Measurements from ENCODE around the gene SLC1A3. TPM values are rescaled to one million over a fixed set of nuclear protein-coding genes. Genes with fewer than 3 reads are reported as not detected.

The SLC1A3 gene
- total and polyA plus RNA-seq, 10 of the 15 experiments (the other 5 are each of a cell fraction or from before 2014, with no cell fraction given): 0.23 to 4.4 (median 3.3) TPM

- SMC1A ChIA-PET (ENCODE audit: uncharacterized antibody, unreplicated experiment): interaction anchor here (0.6 kb wide), 1 partner anchor 26 kb away, joined by 3 read pairs; no protein-coding TSS in a partner anchor
- no peak for FAIRE-seq
Observed at GRCh38 chr5:36637516-36637915, 31.1 kb downstream of the SLC1A3 start.

More at GRCh38 chr5:36637516-36637915, 31.1 kb downstream of the SLC1A3 start:
- H3K27me3 ChIP-seq (replicated peaks in 1 of 2; ENCODE audit: control insufficient read depth in 2 of 2, insufficient read depth in 2 of 2, low read length in 1 of 2): no peaks in the 10 kb centered on the region; a peak in 2 of 4 replicates
- CTCF ChIA-PET: no interaction called here
- ATAC-seq: no peak
- BruUV-seq (replicated peaks): no TSS peak
- no peak overlapping the region for H3K27ac ChIP-seq (ENCODE audit: control insufficient read depth, insufficient read depth)
- DNase-seq (ENCODE audit: low read depth, low spot score): no peak
- H3K9ac ChIP-seq (ENCODE audit: control insufficient read depth, insufficient read depth, low read length): no peak overlapping the region
- H4K20me1 ChIP-seq (ENCODE audit: control insufficient read depth, insufficient read depth): no peaks in the 10 kb centered on the region
- no peaks in the 10 kb centered on the region for H3K79me2 ChIP-seq (ENCODE audit: control insufficient read depth, insufficient read depth, low read length)
- no peaks in the 10 kb centered on the region for H3K36me3 ChIP-seq (ENCODE audit: control insufficient read depth in 2 of 2, insufficient read depth in 2 of 2, low read length in 1 of 2)
- no peaks in the 10 kb centered on the region for H3K4me1 ChIP-seq (ENCODE audit: control insufficient read depth, insufficient read depth, low read length)
- POLR2A ChIA-PET: interaction anchor here (0.6 kb wide), 1 partner anchor 275 kb away, joined by 5 read pairs; no protein-coding TSS in a partner anchor
- no peaks in the 10 kb centered on the region for H3K9me3 ChIP-seq (replicated peaks; ENCODE audit: control insufficient read depth, insufficient read depth, low read length)
- no peak overlapping the region for H3K4me2 ChIP-seq (ENCODE audit: control insufficient read depth, insufficient read depth)
- no peak for TF ChIP-seq RELA (IDR thresholded peaks at IDR 0.05; ENCODE audit: borderline replicate concordance, partially characterized antibody)
- TF ChIP-seq SIX5 (IDR thresholded peaks at IDR 0.05; ENCODE audit: low read depth, low read length, severe bottlenecking): no peak
- no peak for TF ChIP-seq DPF2 (IDR thresholded peaks at IDR 0.05)
- no peak for TF ChIP-seq ZNF622 (IDR thresholded peaks at IDR 0.05)
- no peak for TF ChIP-seq SKIL (IDR thresholded peaks at IDR 0.05; ENCODE audit: low read depth, poor library complexity, severe bottlenecking)
- TF ChIP-seq POU2F2 (IDR thresholded peaks at IDR 0.05; ENCODE audit: borderline replicate concordance, low read depth, low read length): no peak
- WGBS (ENCODE audit: insufficient coverage, insufficient replicate concordance, low lambda C conversion rate, missing lambda C conversion rate): 0% methylated on average over 1 of the region's 1 CpG
- intact Hi-C loops (cut with micrococcal nuclease; ENCODE audit: unreplicated experiment) (no loop called here), in situ Hi-C loops (cut with MboI) (no loop called here)
- no peak overlapping the region for H3K4me3 ChIP-seq
- no peak overlapping the region for H2AFZ ChIP-seq (ENCODE audit: control insufficient read depth, low read depth, low read length)
- RAD21 ChIA-PET (ENCODE audit: unreplicated experiment): no interaction called here
